Measurements from ENCODE around the gene RREB1.

- TF ChIP-seq CTCF (IDR thresholded peaks at IDR 0.05; ENCODE audit: low read depth, low read length, poor library complexity, severe bottlenecking) (no peak), EZH2phosphoT487 (IDR thresholded peaks at IDR 0.05; ENCODE audit: borderline replicate concordance, low read length) (no peak)
Observed at GRCh38 chr6:7285416-7285815, 177.7 kb downstream of the RREB1 start.
